GM18867 (cell line): ENCODE results near the gene ICAM4.

Source experiments
- ATAC-seq: cut with Tn5 transposase; IDR thresholded peaks from one replicate; pipeline ENCODE4 v1.9.1; 2021; ENCODE audit warnings: mild to moderate bottlenecking, moderate library complexity; ENCODE audit not compliant: unreplicated experiment

The ICAM4 gene

GRCh38 chr19:10290357-10290875, 3.7 kb downstream of the ICAM4 start:
- ATAC-seq: no peak

- no peak for ATAC-seq
Observed at GRCh38 chr19:10290876-10291553, 4.3 kb downstream of the ICAM4 start.

GRCh38 chr19:10291554-10292205, 4.9 kb downstream of the ICAM4 start:
- ATAC-seq: no peak

- peak; percentile 55 for ATAC-seq
Observed at GRCh38 chr19:10292206-10292788, 5.5 kb downstream of the ICAM4 start.

GRCh38 chr19:10292789-10293636, 6.3 kb downstream of the ICAM4 start:
- ATAC-seq: no peak

GRCh38 chr19:10293637-10294367, 7.0 kb downstream of the ICAM4 start:
- no peak for ATAC-seq

- no peak for ATAC-seq
Observed at GRCh38 chr19:10294368-10294697, 7.6 kb downstream of the ICAM4 start.

- ATAC-seq: peak; percentile 44
Observed at GRCh38 chr19:10295305-10295846, 8.6 kb downstream of the ICAM4 start.

- no peak for ATAC-seq
Observed at GRCh38 chr19:10295847-10296591, 9.3 kb downstream of the ICAM4 start.

- ATAC-seq: no peak
Observed at GRCh38 chr19:10299545-10300458, 13.0 kb downstream of the ICAM4 start.

GRCh38 chr19:10305139-10305806, 18.5 kb downstream of the ICAM4 start:
- no peak for ATAC-seq

- ATAC-seq: no peak
Observed at GRCh38 chr19:10306327-10306726, 19.6 kb downstream of the ICAM4 start.

- ATAC-seq: no peak
Observed at GRCh38 chr19:10309423-10309822, 22.7 kb downstream of the ICAM4 start, which contains the start of gene ZGLP1. Gene ZGLP1, minus strand, starts transcription at chr19:10309815.

GRCh38 chr19:10315335-10316214, 28.8 kb downstream of the ICAM4 start, which contains the start of gene FDX2:
Gene FDX2, minus strand, starts transcription at chr19:10316015. Its CDS starts 19 bp downstream, at chr19:10315996.
- peak; percentile 54 for ATAC-seq

- no peak for ATAC-seq
Observed at GRCh38 chr19:10316229-10317044, 29.7 kb downstream of the ICAM4 start.
